ENCODE data around the gene P3H4.

The P3H4 gene

DNA sequence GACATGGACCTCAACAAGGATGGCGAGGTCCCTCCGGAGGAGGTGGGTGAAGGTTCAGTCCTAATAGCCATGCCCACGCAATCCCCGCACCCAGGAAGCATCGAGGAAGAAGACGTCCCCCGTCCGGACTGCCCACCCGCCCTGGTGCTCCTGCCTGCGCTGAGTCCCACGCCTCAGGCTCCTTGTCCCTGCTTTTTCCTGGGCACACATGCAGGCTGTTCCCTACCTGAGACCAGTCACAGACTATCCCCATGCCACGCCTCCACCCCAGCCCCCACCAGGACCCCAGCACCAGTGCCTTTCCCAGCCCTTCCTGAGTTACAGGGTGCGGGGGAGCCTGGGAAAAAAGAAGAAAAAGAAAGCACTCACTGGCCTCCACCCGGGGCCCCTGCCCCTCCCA is 10.0 kb upstream of the P3H4 start:
- DNase-seq (ENCODE audit: low read depth in 2 of 2), result no peak

DNA sequence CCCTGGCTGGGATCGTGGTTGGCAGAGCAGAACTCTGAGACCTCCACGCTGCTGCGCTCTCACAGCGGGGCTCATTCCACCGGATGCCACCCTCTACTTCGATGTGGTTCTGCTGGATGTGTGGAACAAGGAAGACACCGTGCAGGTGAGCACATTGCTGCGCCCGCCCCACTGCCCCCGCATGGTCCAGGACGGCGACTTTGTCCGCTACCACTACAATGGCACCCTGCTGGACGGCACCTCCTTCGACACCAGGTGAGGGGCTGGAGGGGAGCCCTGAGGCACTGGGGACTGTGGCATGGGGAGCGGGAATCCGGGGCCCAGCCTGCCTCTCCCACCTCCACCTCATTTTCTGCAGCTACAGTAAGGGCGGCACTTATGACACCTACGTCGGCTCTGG is 6.3 kb upstream of the P3H4 start:
- DNase-seq (ENCODE audit: low read depth in 2 of 2), result no peak

DNA sequence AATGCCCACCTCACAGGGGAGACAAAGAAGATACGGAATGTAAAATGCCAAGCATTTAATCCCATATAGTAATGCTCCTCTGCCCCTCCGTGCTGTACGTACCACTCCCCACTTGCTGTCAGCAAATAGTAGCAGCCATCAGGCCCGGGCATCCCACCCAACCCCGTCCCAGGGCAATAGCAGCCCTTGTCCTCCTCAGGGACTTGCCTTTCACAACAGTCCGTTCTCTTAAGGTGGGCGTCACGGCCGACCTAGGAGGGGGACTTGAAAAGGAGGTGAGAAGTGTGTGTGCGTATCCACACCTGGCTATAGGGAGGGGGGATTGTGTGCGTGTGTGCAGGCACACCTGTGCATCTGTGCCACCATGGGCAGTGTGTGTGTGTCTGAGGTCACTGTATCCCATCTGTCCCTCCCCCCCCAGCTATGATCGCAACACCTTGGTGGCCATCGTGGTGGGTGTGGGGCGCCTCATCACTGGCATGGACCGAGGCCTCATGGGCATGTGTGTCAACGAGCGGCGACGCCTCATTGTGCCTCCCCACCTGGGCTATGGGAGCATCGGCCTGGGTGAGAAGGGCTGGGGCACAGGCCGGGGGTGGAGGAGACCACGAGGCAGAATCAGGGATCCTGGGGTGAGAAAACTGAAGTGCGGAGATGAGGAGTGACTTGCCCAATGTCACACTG is 5.0 kb upstream of the P3H4 start:
- no peak for DNase-seq (ENCODE audit: low read depth in 2 of 2)

DNA sequence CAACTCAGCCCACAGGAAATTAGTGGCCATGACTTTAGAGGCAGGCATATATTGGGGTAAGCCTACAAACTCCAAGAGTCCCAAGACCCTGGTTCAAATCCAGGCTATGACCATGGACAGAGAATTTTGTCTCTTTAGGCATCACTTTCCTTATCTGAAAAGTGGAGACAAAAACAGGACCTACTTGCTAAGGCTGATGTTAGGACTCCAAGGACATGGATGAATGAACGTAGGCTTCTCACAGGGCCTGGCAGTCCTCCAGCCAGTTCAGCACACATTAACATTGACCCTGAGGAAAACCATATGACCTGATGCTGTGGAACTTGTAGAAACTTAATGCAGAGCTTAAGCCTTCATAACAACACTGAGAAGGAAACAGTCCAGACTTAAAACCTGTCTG is 2.4 kb upstream of the P3H4 start:
- DNase-seq (ENCODE audit: low read depth in 2 of 2), result no peak

DNA sequence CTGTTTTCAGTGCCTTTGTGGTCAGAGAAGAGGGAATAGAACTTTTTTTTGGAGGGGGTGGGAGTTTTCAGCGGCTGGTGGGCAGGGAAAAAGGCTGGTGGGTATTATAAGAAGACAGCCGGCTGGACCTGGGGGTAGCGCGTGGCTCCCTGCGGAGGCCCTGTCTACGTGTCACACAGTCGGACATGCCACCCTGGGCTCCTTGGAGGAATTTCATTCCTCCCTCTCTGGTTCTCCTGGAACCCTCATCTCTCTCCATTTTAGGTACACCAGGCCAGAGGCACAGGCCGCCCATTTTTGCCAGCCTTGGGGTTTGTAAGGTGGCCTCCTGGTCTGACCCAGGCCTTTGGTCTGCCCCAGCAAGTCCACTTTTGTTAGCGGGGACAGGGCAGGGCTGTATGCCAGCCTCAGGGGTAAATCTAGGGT is 2.0 kb upstream of the P3H4 start:
- DNase-seq (ENCODE audit: low read depth in 2 of 2), result no peak

DNA sequence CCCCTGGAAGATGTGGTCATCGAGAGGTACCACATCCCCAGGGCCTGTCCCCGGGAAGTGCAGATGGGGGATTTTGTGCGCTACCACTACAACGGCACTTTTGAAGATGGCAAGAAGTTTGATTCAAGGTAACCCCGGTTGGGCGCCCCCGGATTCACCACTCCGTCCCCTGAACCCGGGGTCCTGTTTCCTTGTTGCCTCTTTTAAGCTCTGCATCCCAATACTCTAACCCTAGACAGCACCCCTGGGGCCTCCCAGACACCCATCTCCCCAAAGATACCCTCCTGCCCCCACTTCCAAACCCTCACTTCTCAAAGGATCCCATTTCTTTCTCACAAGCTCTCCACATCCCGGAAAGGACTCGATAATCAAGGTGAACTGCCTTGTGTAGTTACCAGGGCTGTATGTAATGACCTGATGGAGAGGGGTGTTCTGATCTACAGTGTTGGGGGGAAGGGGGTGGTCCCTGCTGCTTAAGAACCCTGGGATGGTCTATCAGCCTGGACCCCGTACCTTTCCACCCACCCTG is 1.5 kb upstream of the P3H4 start:
- DNase-seq (ENCODE audit: low read depth in 2 of 2), result no peak

DNA sequence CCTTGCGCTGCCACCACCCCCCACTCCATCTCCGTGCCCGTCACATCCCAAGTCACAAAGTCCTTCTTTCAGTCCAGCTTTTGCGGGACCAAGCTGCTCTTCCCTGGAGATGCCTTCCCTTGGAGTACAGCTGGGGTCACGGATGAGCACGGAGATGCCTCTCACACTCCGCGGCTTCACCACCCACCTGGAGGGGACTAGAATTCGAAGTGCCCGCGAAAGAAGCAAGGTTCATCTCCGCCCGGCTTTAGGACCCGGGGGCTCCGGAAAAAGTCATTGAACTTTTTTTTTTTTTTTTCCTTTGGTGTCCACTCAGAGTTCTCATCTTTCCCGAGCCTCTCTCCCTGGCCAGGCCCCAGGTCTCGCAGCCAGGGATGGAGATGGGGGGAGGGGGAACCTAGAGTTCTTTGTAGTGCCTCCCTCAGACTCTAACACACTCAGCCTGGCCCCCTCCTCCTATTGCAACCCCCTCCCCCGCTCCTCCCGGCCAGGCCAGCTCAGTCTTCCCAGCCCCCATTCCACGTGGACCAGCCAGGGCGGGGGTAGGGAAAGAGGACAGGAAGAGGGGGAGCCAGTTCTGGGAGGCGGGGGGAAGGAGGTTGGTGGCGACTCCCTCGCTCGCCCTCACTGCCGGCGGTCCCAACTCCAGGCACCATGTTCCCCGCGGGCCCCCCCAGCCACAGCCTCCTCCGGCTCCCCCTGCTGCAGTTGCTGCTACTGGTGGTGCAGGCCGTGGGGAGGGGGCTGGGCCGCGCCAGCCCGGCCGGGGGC is 817 bp upstream of the P3H4 start, which contains the start of gene FKBP10:
Gene FKBP10, plus strand, starts transcription at position 624 of the 771 bp plus-strand sequence. Its CDS starts 31 bp downstream, at position 655.
- peak in 1 of 2 donors; percentile 7 for DNase-seq (ENCODE audit: low read depth in 2 of 2)

DNA sequence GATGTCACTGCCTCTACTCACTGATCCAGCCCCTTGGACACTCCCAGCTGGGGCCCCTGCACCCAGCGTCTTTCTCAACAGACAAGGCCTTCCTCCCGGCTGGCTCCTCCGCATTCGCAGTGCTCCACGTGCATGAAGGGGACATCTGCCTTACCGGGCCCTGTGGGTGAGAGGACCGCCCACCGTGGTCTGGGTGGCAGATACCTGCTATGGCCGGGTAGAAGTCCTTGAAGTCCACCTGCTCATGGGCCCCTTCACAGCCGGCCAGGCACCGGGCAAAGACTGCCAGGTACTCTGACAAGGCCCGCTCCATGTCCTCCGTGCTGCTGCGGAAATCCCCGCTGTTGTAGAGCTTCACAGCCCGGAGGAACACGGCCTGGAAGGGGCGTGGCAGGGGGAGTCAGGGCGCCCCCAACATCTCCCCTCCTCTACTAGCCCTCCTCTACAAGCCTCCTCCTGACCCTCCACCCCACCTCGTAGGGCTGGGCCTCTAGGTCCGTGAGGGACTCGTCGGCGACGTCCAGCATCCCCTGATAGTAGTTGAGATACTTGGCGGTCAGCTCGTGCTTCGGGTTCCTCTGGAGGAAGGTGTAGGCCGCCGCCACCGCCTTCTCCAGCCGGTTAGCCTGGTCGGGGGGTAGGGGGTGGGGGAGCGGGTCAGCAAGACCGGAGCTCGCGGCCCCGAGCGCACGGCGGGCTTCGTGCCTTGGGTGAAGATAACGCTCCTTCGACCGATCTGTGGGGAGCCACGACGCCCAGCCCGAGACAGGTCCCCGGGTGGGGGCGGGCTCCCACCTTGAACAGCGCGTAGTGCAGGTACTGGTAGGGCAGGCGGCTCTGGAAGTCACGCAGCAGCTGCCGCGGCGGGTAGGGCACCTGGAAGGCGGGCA is 845 bp downstream of the P3H4 start:
- DNase-seq (ENCODE audit: low read depth in 2 of 2), result no peak

DNA sequence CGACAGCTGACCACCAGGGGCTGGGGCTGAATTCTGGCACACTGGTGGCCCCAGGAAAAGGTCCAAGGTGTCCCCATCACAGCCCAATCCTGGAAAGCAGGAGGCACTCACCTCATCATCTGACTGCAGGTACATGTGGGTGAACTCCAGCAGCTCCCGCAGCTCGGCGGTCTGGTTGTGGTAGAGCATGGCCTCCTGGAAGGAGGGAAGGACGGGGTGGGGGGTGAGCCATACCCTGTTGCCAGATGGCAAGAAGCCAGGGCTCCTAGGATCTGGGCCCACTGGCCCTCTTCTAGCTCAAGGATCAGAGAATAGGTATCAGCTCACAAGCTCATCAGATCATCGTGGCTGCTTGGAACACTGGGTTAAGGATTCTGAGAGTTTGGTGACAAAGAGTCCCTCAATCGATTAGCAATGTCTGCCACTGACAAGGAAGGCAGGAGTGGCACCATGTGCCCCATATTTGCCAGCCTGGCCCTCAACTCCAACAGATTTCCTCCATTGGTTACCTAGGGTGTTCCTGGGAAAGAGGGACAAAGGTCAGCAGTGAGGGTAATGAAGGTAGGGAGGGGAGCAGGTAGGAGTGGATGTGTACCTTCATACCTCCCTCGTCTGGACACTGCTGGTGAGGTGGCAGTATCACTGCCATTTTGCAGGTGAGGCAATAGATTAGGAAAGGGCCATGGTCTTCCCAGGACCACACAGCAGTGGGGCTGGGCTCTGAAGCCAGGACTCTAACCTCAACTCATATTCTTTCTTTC is 4.9 kb downstream of the P3H4 start:
- no peak for DNase-seq (ENCODE audit: low read depth in 2 of 2)

DNA sequence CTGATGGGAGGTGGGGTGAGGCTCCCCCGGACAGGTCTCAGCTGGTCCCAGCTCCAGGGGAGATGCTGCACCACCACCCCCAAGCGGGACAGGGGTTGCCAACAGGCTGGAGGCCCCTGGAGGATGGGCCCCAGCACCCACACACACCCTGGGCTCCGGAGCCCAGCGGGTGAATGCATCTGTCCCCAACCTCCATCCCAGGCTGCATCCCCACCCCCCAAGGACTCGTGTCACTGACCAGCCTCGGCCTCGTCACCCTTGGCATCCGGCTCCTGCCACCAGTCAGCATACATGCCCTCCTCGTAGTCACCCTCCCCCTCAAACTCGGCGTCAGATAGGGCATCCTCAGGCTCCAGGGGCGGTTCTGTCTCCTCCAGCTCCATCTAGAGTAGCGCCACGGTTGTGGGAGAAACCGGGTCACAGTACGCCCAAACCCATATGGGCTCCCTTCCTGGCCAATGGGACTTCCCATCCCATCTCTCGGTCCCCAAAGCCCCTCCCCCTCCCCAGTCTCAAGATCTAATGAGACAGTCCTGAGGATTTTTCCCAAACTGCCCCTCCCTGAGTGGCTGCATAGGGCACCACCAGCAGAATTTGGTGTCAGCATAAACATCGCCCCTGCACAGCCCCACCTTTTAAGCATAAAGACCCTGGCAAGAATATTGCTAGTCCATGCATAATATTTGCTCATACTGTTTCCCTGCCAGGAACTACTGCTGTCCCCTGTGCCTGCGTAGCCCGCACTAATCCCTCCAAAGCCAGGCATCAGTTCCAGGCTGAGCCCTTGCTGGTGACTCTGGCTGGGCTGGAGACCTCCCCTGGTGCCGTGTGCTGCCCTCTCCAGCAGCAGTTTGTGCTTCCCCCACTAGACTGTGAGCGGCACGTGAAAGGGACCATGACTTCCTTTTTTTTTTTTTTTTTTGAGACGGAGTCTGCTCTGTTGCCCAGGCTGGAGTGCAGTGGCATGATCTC is 8.4 kb downstream of the P3H4 start:
- DNase-seq (ENCODE audit: low read depth in 2 of 2), result no peak

DNA sequence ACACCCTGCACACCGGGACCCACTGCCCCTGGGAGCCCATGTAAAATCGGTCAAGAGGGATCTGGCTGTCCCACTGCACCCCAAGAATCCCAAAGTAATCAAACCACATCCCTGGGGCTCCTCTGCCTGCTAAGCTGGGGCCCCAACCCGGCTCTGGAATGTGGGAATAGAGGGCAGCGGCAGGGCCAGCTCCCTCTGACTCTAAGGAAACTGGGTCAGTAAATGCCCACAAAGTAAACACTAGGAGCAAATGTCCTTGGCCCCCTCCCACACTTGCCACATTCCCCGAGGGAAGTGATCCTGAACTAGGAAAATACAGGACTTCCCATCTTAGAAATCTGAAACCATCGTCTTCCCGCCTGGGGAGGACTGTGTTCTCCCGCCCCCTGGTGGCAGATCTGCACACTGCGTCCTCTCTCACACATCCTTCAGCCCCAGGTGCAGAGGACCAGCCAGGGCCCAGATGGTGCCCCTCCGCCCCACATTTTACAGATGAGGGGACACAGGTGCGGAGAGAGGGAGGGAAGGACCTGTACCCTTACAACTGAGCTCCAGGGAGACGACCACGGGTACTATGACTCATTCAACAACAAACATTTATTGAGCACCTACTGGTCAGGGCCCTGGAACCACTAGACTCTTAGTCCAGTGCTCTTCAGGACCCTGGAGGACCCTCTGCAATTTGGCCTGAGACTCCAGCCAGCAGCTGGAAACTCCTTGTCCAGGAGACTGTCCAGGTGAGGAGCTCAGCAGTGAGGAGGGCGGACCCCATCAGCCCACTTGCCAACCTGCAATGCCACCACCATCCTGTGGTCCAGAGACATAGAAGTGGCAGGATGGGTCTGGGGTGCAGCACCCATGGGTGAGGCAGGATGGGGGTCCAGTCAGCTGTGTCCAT is 10.1 kb downstream of the P3H4 start:
- DNase-seq (ENCODE audit: low read depth in 2 of 2), result peak; percentile 42 to 54

DNA sequence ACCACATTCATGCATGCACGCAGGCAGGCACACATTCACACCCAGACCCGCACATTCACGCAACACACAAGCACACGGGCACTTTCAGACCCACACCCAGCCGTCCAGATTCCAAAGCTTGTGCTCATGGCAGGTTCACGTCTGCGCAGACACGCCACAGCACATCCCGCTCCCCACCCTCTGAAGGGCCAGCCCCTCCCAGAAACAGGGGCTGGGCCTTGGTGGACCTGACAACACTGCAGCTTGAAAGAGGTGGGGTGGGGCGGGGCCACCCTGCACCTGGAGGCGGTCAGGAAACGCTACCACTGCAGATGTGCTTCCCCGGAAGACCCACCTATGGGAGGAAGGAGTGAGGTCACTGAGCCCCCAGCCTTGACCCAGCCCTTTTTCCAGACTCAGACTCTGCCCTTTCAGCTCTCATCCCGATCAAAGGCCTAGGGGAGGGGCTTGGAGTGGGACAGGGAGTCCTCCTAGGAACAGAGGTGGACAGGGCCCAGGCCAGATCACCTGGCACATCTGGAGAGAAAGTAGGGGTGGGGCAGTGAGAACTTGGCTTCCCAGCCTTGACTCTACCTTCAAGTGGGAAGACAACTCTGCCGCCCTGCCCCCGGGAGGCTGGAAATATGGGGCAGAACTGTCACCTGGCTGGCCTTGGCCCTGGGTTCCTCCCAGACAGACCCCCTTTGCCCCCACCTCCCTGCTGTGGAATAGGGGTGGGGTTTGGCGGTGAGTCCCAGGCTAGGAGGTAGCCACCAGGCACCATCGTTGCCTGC is 11.0 kb downstream of the P3H4 start:
- DNase-seq (ENCODE audit: low read depth in 2 of 2), result no peak

DNA sequence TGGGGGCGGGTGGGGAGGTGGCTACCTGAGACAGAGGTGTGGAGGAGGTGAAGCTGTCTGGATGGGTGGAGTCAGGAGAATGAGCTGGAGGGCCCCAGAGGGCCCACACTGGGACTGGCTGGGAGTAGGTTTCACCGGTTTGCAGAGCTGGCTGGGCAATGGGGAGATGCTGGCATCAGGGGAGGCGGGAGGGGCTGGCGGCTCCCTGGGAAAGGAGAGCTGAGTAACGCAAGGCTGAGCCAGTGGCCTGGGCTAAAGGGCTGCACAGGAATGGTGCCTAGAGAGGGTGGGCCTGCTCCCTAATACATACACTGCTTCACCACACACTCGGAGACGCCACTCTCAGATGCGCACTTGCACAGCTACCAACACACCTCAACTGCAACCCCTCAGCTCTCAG is 12.4 kb downstream of the P3H4 start:
- DNase-seq (ENCODE audit: low read depth in 2 of 2), result no peak

DNA sequence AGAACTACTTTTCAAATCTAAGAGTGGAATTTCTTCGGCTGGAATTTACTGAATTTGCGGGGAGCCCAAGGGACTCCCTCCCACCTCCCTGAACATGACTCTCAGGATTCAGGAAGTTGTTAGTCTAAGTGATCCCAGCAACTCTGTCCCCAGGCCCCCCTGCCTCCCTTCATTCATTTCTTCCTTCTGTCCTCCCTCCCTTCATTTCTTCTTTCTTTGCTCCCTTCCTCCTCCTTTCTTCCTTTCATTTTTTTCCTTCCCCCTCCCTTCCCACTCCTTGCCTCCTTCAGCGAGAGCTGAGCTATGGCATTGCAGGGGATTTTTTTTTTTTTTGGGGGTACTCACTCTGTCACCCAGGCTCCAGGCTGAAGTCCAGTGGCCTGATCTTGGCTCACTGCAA is 14.4 kb downstream of the P3H4 start:
- DNase-seq (ENCODE audit: low read depth in 2 of 2), result no peak

DNA sequence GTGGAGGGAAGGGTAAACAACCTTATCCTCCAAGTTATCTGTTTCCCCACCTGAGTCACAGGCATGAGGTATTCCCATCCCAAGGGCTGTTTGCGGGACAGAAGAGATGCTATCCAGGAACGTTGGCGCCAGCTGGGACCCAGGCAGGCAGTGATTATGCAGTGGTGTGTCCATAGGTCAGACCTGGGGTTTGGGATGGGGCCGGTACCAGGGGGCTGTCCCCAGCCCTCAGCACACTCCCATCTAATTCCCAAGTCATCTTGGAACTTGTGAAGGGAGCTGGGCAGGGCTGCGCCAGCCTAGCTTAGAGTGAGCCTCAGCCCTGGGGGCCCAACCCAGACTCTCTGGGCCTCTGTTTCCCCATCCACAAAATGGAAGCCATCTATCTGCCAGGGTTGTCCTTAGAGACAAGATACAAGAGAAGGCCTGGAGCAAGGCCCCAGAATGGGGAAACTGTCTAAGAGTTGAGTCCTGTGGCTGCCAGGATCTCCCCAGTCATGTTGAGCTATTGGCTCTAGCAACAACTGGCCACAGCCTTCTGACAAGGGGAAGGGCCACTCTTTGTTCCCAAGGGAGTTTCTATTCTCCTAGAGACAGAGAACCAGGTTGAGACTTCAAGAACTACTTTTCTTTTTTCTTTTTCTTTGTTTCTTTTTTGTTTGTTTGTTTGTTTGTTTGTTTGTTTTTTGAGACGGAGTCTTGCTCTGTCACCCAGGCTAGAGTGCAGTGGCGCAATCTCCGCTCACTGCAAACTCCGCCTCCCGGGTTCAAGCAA is 15.4 kb downstream of the P3H4 start:
- DNase-seq (ENCODE audit: low read depth in 2 of 2), result no peak

DNA sequence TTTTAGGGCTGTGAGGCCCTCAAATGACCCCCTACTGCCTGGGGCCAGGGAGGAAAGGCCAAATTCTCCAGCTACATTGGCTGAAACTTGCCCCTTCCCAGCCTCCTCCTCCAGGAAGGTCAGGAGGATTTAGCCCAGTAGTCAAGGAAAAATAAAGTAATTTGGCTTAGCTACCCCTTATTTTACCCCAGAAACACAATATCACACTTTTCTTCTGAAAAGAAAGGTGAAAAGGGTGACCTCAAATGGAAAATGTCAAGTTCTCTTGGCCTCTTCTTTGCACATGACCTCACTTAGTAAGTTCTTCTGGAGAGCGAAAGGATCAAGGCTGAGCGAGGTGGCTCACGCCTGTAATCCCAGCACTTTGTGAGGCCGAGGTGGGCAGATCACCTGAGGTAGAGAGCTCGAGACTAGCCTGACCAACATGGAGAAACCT is 17.2 kb downstream of the P3H4 start:
- no peak for DNase-seq (ENCODE audit: low read depth in 2 of 2)

DNA sequence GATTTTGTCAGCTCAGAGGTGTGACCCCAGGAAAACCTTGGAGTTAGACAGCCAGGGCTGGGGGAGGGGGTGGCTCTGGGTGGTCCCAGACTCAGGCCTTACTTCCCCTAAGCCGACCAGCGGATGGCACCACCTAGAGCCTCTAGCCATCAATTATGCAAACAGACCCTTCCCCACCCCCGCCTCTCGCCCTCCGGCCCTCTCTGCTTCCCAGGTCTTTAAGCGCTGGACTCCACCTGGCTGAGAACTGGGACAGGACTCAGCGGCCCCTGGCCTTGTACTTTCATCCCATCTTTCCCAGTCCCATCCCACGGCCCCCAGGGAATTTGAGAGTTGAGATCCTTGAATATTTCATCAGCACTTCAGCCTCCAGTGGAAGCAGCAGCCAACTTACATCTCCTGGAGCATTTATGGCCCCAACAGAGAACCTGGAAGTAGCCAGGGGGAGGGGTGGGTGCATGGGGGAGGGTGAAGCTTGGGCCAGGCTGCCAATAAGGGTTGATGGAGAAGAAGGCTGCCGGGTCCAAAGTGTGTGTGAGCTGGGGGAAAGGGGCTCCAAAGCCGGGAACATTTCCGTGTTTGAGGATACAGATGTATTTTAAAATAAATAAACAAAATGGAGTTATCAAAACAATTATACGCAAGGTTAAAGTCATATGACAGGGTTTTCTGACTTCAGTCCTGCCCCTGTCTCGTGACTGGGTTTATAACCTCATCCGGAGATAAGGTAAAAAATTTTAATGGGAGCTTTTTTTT is 17.8 kb downstream of the P3H4 start:
- DNase-seq (ENCODE audit: low read depth in 2 of 2), result no peak

Data from stimulated activated CD8-positive, alpha-beta memory T cell treated with anti-CD3 and anti-CD28 coated beads, Interleukin-15, amount 100 ng/mL, for 4 hours (primary cell).